Nasal cavity respiratory epithelium epithelial cell of viscerocranial mucosa (primary cell): ENCODE data around the gene RNPEPL1. TPM values are rescaled to one million over a fixed set of nuclear protein-coding genes. Genes with fewer than 3 reads are reported as not detected.

Experiments
- total RNA-seq: library from RNA; depleted of rRNA; stranded (reverse); fragments of >200 nt; gene quantifications from 2 replicates; pipeline ENCODE4 v1.2.3, GENCODE V29; 2014

Gene RNPEPL1
- total RNA-seq, result 13.0 and 49.7 TPM in 2 replicates

GRCh38 chr2:240567872-240568677, at the start of gene RNPEPL1:
TSS of gene RNPEPL1 (plus strand) at chr2:240568484. CDS start at chr2:240568587, 103 bp downstream.

GRCh38 chr2:240557808-240558207, 10.5 kb upstream of the RNPEPL1 start, which contains the start of gene ANKMY1:
TSS of gene ANKMY1 (minus strand) at chr2:240557988. CDS start at chr2:240557335, 653 bp downstream.

GRCh38 chr2:240560084-240560479, 8.2 kb upstream of the RNPEPL1 start, which contains the start of gene DUSP28:
TSS of gene DUSP28 (plus strand) at chr2:240560357. CDS start at chr2:240560685, 328 bp downstream.

GRCh38 chr2:240586198-240586918, 18.1 kb downstream of the RNPEPL1 start, which contains the start of gene CAPN10:
TSS of gene CAPN10 (plus strand) at chr2:240586734. CDS start at chr2:240586912, 178 bp downstream.

GRCh38 chr2:240624950-240625621, 56.8 kb downstream of the RNPEPL1 start, which contains the start of gene GPR35:
TSS of gene GPR35 (plus strand) at chr2:240625480. CDS start at chr2:240629953, 4,473 bp downstream.

Other genes starting within 250 kb of the RNPEPL1 start
- gene GPC1, start 132.8 kb upstream of the RNPEPL1 start, total RNA-seq, result 74.5 and 314 TPM in 2 replicates
- 9.9 and 11.8 TPM in 2 replicates for gene ANKMY1, start 10.5 kb upstream of the RNPEPL1 start, total RNA-seq
- 2.4 and 2.6 TPM in 2 replicates for gene DUSP28, start 8.1 kb upstream of the RNPEPL1 start, total RNA-seq
- gene CAPN10, start 18.2 kb downstream of the RNPEPL1 start, total RNA-seq, result 13.7 and 20.3 TPM in 2 replicates
- gene GPR35, start 57.0 kb downstream of the RNPEPL1 start, total RNA-seq, result 0.34 and 0.85 TPM in 2 replicates
- not detected in 2 replicates for gene AQP12B, start 114.4 kb downstream of the RNPEPL1 start, total RNA-seq
- not detected in 2 replicates for gene AQP12A, start 123.4 kb downstream of the RNPEPL1 start, total RNA-seq